SU-DHL-6 (cell line): ENCODE results near the gene TDRKH.
"Not testable (repeated sequence)": the region's sequence is repeated elsewhere in the genome, so short reads cannot be mapped to it uniquely, and the experiment has no call there.

Experiments used
- H2AFZ ChIP-seq: fragments of 200-600 bp; sonication (generic); 2 replicates; pipeline ENCODE4 v1.6.1; 2014; ENCODE audit warnings: low read depth, mild to moderate bottlenecking, moderate library complexity, mixed read lengths, antibody characterized with exemption, low read length; ENCODE audit not compliant: severe bottlenecking
- H3F3A ChIP-seq: fragments of 200-600 bp; shearing (Covaris generic); 2 replicates; pipeline ENCODE4 v1.6.0; 2016; ENCODE audit warnings: antibody characterized with exemption, mild to moderate bottlenecking; ENCODE audit not compliant: insufficient read depth
- H3K27ac ChIP-seq: fragments of 200-600 bp; sonication (generic); 2 replicates; pipeline ENCODE4 v1.5.1; 2016; ENCODE audit warnings: low read depth, mild to moderate bottlenecking, low read length, moderate library complexity, mixed read lengths
- H3K27me3 ChIP-seq: fragments of 200-600 bp; sonication (generic), shearing (Covaris generic); 2 replicates; pipeline ENCODE4 v1.6.0; 2014; ENCODE audit warnings: mild to moderate bottlenecking, low read length
- H3K36me3 ChIP-seq: fragments of 200-600 bp; sonication (generic); 2 replicates; pipeline ENCODE4 v1.6.1; 2014; ENCODE audit warnings: mild to moderate bottlenecking, low read length, mixed read lengths
- H3K4me2 ChIP-seq: fragments of 300-600, 200-600 bp; shearing (Covaris generic), sonication (generic); 2 replicates; pipeline ENCODE4 v1.6.0; 2014; ENCODE audit warnings: low read length, low read depth, mild to moderate bottlenecking; ENCODE audit not compliant: poor library complexity, severe bottlenecking
- H3K4me3 ChIP-seq: fragments of 200-600 bp; sonication (generic); 2 replicates; pipeline ENCODE4 v1.5.1; 2014; ENCODE audit warnings: antibody characterized with exemption, low read length, mild to moderate bottlenecking, mixed read lengths; ENCODE audit not compliant: insufficient read depth, poor library complexity, severe bottlenecking
- H3K79me2 ChIP-seq: fragments of 200-600 bp; sonication (generic); 2 replicates; pipeline ENCODE4 v1.6.1; 2014; ENCODE audit warnings: mild to moderate bottlenecking, low read length, moderate library complexity; ENCODE audit not compliant: insufficient read depth
- H3K9ac ChIP-seq: fragments of 200-600 bp; sonication (generic); 2 replicates; pipeline ENCODE4 v1.7.0; 2014; ENCODE audit warnings: mild to moderate bottlenecking, low read length
- H3K9me2 ChIP-seq: fragments of 200-600 bp; sonication (generic); replicated peaks from 2 replicates; pipeline ENCODE4 v1.6.1; 2014; ENCODE audit warnings: low read length; ENCODE audit not compliant: insufficient read depth
- H3K9me3 ChIP-seq: fragments of 200-600 bp; sonication (generic); 2 replicates; pipeline ENCODE4 v1.6.1; 2014; ENCODE audit warnings: low read length, mixed read lengths; ENCODE audit not compliant: insufficient read depth
- H4K20me1 ChIP-seq: fragments of 200-600 bp; sonication (generic); 2 replicates; pipeline ENCODE4 v1.6.1; 2014; ENCODE audit warnings: low read depth, mild to moderate bottlenecking, antibody characterized with exemption, low read length, moderate library complexity, mixed read lengths
- EZH2phosphoT487 ChIP-seq: fragments of 200-600 bp; sonication (generic), shearing (Covaris generic); conservative IDR thresholded peaks from 2 replicates; pipeline ENCODE4 v1.6.1; 2018; ENCODE audit warnings: mild to moderate bottlenecking, antibody characterized with exemption, low read length, moderate library complexity, mixed read lengths
- TF ChIP-seq, protein P1 (sequence below): fragments of 200-600 bp; sonication (generic); IDR thresholded peaks from one replicate; pipeline ENCODE4 v1.5.1; 2017; ENCODE audit warnings: antibody characterized with exemption, mild to moderate bottlenecking, low read length, moderate library complexity; ENCODE audit not compliant: insufficient read depth, poor library complexity, severe bottlenecking

The TDRKH gene

DNA sequence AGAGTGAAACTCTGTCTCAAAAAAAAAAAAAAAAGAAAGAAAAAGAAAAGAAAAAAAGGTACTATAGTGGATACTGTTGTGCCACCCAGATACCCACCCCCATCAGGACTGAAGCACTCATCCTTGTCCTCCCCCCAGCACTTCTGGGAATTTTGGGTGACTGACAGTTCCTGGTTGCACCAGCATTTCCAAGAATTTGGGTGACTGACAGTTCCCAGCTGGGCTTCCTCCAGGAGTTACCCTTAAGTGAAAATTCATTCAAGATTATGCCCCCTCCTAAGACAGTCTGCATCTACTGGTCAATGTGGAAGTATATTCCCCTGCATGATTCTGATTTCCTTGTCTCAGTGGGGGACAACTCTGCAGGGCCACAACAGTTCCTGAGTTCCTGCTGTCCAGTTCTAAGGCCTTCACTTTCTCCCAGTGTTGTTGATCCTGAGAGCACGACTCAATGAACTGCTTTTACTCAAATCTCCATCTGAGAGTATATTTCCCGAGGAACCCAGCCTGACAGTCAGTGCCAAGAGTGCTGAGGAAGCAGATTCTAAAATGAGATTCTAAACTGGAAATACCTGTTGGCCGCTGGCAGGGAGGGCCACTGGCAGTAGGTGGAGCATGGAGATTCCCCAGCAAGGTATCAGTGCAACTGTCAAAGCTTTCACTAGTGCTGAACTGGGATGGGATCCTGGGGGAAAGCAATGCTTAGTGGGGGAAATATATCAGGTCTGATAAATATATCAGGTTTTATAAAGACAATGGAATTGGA, 50.5 kb downstream of the TDRKH start:
- TF ChIP-seq EZH2phosphoT487 = no peak
- TF ChIP-seq, protein P1, sequence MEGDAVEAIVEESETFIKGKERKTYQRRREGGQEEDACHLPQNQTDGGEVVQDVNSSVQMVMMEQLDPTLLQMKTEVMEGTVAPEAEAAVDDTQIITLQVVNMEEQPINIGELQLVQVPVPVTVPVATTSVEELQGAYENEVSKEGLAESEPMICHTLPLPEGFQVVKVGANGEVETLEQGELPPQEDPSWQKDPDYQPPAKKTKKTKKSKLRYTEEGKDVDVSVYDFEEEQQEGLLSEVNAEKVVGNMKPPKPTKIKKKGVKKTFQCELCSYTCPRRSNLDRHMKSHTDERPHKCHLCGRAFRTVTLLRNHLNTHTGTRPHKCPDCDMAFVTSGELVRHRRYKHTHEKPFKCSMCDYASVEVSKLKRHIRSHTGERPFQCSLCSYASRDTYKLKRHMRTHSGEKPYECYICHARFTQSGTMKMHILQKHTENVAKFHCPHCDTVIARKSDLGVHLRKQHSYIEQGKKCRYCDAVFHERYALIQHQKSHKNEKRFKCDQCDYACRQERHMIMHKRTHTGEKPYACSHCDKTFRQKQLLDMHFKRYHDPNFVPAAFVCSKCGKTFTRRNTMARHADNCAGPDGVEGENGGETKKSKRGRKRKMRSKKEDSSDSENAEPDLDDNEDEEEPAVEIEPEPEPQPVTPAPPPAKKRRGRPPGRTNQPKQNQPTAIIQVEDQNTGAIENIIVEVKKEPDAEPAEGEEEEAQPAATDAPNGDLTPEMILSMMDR = no peak
- Histone ChIP-seq H4K20me1 (no peaks in the 10 kb centered on the region), H3K27me3 (no peaks in the 10 kb centered on the region), H2AFZ (no peak overlapping the region), H3K9ac (no peak overlapping the region), H3K79me2 (no peaks in the 10 kb centered on the region), H3K36me3 (no peaks in the 10 kb centered on the region), H3K4me2 (no peak overlapping the region), H3K9me2 (no peaks in the 10 kb centered on the region), H3K4me3 (no peak overlapping the region), H3K9me3 (peaks cover 13% of the 10 kb centered on the region; the same call in 1 of the 2 replicates), H3K27ac (no peak overlapping the region), H3F3A (no peaks in the 10 kb centered on the region)

DNA sequence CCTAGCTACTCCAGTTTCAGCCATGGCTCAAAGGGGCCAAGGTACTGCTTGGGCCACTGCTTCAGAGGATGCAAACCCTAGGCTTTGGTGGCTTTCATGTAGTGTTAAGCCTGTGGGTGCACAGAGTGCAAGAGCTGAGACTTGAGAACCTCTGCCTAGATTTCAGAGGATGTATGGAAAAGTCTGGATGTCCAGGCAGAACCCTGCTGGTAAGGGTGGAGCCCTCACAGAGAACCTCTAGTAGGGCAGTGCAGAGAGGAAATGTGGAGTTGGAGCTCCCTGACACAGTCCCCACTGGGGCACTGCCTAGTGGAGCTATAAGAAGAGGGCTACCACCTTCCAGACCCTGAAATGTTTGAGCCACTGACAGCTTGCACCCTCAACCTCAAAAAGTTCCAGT, 52.8 kb downstream of the TDRKH start:
- no peaks in the 10 kb centered on the region for H3K27me3 ChIP-seq
- H3F3A ChIP-seq = no peaks in the 10 kb centered on the region
- H3K27ac ChIP-seq = no peak overlapping the region
- peaks cover 13% of the 10 kb centered on the region; the same call in 1 of the 2 replicates for H3K9me3 ChIP-seq
- no peaks in the 10 kb centered on the region for H4K20me1 ChIP-seq
- no peak for TF ChIP-seq EZH2phosphoT487
- TF ChIP-seq, protein P1 = no peak
- no peak overlapping the region for H3K9ac ChIP-seq
- no peak overlapping the region for H3K4me2 ChIP-seq
- H3K4me3 ChIP-seq = no peak overlapping the region
- H3K36me3 ChIP-seq = no peaks in the 10 kb centered on the region
- no peaks in the 10 kb centered on the region for H3K9me2 ChIP-seq
- no peak overlapping the region for H2AFZ ChIP-seq
- H3K79me2 ChIP-seq = no peaks in the 10 kb centered on the region

DNA sequence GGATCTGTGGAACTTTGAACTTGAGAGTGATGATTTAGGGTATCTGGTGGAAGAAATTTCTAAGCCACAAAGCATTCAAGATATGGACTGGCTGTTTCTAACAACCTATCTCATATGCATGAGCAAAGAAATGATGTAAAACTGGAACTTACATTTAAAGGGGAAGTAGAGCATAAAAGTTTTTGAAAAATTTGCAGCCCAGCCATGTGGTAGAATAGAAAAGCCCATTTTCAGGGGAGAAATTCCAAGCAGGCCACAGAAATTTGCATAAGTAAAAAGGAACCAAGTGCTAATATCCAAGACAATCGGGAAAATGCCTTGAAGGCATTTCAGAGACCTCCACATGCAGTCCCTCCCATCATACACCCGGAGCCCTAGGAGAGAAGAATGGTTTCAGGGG, 53.3 kb downstream of the TDRKH start:
- no peaks in the 10 kb centered on the region for H3K9me2 ChIP-seq
- no peak overlapping the region for H3K9ac ChIP-seq
- no peaks in the 10 kb centered on the region for H3K27me3 ChIP-seq
- peaks cover 13% of the 10 kb centered on the region; the same call in 1 of the 2 replicates for H3K9me3 ChIP-seq
- H3K79me2 ChIP-seq = no peaks in the 10 kb centered on the region
- H3F3A ChIP-seq = no peaks in the 10 kb centered on the region
- H3K4me3 ChIP-seq = no peak overlapping the region
- no peaks in the 10 kb centered on the region for H4K20me1 ChIP-seq
- H3K36me3 ChIP-seq = no peaks in the 10 kb centered on the region
- no peak overlapping the region for H3K27ac ChIP-seq
- no peak overlapping the region for H2AFZ ChIP-seq
- no peak overlapping the region for H3K4me2 ChIP-seq
- TF ChIP-seq, protein P1 = no peak
- TF ChIP-seq EZH2phosphoT487 = no peak

DNA sequence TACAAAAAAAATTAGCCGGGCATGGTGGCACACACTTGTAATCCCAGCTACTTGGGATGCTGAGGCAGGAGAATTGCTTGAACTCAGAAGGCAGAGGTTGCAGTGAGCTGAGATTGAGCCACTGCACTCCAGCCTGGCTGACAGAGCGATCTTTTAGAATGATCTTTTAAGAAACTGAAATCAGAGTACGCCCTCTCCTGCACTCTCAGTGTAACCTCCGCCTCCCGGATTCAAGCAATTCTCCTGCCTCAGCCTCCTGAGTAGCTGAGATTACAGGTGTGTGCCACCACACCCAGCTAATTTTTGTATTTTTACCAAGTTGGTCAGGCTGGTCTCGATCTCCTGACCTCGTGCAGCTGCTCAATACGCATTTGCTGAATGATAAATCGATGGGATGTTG, 56.3 kb downstream of the TDRKH start:
- H2AFZ ChIP-seq, H3K9ac ChIP-seq, H3K36me3 ChIP-seq, H3F3A ChIP-seq, H4K20me1 ChIP-seq, H3K79me2 ChIP-seq, H3K4me3 ChIP-seq, H3K27me3 ChIP-seq, H3K27ac ChIP-seq, H3K4me2 ChIP-seq, H3K9me2 ChIP-seq: not testable (repeated sequence)
- H3K9me3 ChIP-seq = peaks cover 13% of the 10 kb centered on the region; the same call in 1 of the 2 replicates
